Stimulated activated CD8-positive, alpha-beta memory T cell treated with anti-CD3 and anti-CD28 coated beads, Interleukin-7, amount 100 ng/mL, for 24 hours (primary cell): Measurements from ENCODE around the gene EFCAB12.

ENCODE experiments used
- DNase-seq: peaks from one replicate; pipeline ENCODE4 v3.0.0-alpha.2; 2020; ENCODE audit warnings: low read depth

The EFCAB12 gene

DNA sequence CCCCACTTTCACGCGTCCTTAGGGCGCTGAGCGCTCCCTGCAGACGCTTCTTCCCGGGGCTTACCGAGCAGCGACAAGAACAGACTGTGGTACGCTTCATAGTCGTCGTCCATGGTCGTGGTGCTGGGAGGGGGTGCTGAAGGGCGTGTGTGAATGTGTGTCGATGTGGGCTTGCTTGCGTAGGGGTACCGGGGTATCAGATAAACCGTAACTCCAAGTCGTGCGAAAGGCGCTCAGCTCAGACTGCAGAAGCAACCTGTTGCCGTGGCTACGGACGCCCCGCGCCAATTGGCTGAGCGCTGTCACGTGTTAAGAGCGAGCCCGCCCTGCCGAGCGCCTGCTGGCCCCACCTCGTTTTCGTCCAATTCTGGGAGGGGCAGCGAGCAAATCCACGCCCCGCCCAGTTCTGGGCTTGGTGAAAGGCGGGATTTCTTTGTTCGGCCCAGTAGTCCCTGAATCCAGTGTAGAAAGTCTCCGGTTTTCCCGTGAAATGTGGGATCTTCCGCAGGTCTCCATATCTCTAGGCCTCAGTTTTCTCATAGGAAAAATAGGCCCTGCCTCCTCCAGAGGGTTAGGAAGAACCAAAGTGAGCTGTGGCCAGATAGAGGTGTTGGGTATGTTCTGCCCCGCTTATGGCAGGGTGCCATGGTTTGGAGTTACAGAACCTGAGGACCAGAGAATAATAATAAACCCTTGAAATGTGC lies at the start of gene EFCAB12:
Gene EFCAB12, minus strand, starts transcription at position 261 of the 704 bp plus-strand sequence. Its CDS starts 148 bp downstream, at position 113.
- peak; percentile 78 for DNase-seq

GRCh38 chr3:129476586-129476985 lies 48.1 kb upstream of the EFCAB12 start:
- no peak for DNase-seq

- no peak for DNase-seq
These were observed 47.4 kb upstream of the EFCAB12 start for GRCh38 chr3:129475863-129476262.

GRCh38 chr3:129474984-129475804 lies 46.8 kb upstream of the EFCAB12 start:
- no peak for DNase-seq

DNA sequence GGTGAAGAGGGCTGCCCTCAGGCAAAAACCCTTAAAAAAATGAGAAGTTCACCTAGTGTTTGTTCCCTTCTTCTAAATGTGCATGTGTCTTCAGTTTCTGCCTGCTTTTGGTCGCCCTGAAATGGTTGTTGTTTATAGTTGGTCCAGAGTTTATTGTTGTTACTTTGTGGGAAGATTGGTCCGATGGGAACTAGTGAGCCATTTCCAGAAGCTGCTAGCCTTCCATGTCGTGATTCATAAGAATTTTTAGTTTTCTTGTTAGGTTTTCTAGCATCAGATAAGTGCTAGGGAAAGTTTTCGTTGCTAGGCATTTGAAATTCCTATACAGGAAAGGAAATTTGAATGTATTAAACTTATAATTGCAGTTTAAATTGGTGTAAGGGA lies 45.3 kb upstream of the EFCAB12 start:
- no peak for DNase-seq

DNA sequence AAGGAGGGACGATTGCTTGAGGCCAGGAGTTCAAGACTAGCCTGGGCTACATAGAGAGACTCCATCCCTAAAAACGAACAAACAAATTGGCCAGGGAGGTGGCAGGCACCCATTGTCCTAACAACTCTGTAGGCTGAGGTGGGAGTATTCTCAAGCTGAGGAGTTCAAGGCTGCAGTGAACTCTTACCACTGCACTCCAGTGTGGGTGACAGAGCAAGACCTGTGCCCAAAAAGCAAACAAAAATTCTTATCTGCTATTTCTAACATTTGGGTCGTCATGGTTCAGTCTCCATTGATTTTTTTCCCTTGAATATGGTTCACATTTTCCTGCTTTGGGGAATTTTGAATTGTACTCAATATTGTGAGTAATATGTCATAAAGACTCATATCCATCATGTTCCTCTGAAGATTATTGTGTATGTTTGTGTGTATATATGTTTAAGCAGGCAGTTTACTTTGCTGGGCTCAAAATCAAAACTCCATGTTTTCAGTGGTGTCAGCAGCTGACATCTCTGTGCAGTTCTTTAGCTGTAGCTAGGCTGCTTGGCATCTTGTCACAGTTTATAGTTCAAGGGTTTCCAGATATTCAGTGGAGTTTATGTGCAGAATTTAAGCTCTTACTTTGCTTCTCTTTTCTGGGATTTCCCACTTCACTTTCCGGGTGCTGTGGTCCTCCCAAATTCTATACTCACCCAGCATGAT lies 44.8 kb upstream of the EFCAB12 start:
- DNase-seq: no peak

DNA sequence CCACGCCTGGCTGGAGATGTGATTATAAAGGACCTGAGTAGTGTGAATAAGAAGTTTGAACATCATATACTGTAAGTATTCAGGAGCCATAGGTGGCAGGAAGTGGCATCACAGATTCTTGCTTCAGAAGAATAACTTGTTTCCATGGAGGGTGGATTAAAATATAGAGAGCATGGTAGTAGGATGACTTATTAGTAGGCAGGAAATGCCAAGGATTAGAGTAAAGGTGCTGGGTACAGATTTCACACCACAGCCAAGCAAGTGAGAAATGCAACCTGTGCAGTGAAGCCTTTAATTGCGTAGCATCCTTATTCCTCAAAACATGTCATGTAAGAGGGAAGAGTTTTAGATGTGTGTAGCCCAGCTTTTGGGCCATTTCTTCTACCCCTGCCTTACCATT lies 42.4 kb upstream of the EFCAB12 start:
- no peak for DNase-seq

GRCh38 chr3:129469026-129469425 lies 40.6 kb upstream of the EFCAB12 start:
- no peak for DNase-seq

- DNase-seq: no peak
These were observed 39.5 kb upstream of the EFCAB12 start for GRCh38 chr3:129467932-129468331.

- no peak for DNase-seq
These were observed 35.3 kb upstream of the EFCAB12 start for GRCh38 chr3:129463716-129464115.

DNA sequence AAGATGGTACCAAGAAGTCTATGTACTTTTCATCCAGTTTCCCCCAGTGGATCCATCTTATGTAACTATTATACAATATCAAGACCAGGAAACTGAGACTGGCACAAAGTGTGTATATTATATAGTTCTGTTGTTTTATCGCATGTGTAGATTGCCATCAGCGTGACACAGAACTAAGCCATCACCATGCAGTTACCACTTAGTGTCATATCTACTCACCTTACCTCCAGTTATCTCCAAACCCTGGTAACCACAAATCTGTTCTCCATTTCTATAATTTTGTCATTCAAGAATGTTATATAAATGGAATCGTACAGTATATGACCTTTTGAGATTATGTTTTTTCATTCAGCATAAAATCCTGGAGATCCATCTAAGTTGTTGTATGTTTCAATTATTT lies 34.7 kb upstream of the EFCAB12 start:
- no peak for DNase-seq

DNA sequence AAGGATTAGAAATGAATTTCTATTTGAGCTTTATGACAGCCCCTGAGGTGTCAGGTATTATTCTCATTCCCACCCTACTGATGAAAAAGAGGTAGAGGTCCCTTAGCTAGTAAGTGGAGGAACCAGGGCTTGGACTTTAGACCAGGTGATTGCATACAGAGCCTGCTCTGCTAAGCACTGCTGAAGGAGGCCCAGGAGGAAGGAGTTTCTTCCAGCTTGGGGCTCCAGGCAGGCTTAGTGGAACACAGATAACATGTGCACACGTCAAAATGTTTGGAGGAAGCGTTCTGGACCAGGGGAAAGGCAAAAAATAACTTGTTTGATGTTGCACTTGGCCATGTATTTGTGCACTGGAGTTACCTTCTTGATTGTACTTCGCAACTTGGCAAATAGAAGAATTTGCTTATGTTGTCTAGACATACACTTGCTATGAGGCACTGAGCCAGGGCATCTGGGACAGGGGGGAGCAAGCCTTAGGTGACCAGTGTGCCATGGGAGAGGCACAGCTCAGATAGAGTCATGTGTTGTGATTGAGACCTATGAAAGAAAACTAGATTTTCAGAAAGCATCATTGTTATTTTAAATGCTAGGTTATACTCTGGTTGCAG lies 34.0 kb upstream of the EFCAB12 start:
- DNase-seq: no peak

GRCh38 chr3:129461461-129462146 lies 33.2 kb upstream of the EFCAB12 start:
- no peak for DNase-seq

GRCh38 chr3:129461022-129461421 lies 32.6 kb upstream of the EFCAB12 start:
- DNase-seq: no peak

DNA sequence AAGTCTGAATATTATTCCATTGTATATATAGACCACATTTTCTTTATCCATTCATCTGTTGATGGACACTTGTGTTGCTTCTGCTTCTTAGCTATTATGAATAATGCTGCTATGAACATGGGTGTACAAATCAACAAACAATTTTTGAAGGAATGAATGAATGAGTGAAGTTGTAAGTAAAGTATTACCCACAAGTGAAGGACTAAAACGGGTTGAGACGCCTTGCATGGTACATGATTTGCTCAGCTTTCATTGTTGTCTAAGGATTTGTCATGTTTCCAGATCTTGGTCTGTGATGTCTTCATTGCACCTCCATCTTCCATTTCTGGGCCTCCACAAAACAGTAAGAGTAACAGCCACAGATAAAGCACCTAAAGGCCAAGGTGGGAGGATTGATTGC lies 32.1 kb upstream of the EFCAB12 start:
- DNase-seq: no peak

GRCh38 chr3:129460155-129460554 lies 31.7 kb upstream of the EFCAB12 start:
- no peak for DNase-seq

GRCh38 chr3:129453732-129454131 lies 25.3 kb upstream of the EFCAB12 start:
- DNase-seq: no peak

- no peak for DNase-seq
These were observed 21.1 kb upstream of the EFCAB12 start for GRCh38 chr3:129449279-129450115.

DNA sequence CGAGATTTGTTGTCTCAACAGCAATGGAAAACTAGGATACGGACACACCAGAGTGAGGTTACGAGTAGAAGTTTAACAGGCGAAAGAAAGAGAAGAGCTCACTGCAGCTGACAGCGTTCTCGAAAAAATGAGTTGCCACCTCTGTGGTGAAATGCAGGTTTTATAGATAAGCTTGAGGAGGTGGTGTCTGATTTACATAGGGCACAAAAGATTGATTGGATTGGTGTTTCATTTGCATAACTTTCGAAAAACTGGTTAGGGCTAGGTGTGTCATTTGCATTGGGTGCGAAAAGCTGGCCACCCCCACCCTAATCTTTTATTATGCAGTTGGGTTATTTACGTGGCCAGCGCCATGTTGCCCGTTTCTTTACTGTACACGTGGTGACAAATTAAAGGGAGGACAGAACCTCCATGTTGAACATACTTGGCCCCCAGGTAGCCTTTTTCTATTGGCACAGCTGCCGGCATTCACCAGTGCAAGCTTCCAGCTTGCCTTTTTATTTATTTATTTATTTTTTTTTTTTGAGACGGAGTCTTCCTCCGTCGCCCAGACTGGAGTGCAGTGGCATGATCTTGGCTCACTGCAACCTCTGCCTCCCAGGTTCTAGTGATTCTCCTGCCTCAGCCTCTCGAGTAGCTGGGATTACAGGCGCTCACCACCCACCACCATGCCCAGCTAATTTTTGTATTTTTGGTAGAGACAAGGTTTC lies 19.9 kb upstream of the EFCAB12 start:
- DNase-seq: no peak

DNA sequence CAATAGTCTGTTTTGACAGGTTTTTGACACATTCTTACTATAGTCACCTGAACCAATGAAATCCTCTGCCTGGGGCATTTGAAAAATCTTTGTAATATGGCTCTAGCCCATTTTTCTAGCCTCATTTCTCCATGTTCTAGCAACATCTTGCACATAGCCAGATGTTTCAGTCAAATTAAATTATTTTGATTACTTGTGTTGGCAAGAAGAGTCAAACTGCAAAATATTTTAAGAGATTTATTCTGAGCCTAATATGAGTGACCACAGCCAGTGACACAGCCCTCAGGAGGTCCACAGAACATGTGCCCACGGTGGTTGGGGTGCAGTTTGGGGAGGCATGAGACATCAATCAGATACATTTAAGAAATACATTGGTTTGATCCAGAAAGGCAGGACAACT lies 18.5 kb upstream of the EFCAB12 start:
- no peak for DNase-seq
